ENCODE measurements around the gene ADGRG6. TPM values are rescaled to one million over a fixed set of nuclear protein-coding genes. Genes with fewer than 3 reads are reported as not detected.
"Not testable (repeated sequence)": the region's sequence is repeated elsewhere in the genome, so short reads cannot be mapped to it uniquely, and the experiment has no call there.

The ADGRG6 gene
- total and polyA plus RNA-seq, 2 experiments from 2014 or later, result 0.38 to 1.5 TPM

GRCh38 chr6:142279350-142280180 lies 22.2 kb upstream of the ADGRG6 start:
- Histone ChIP-seq H3F3A (ENCODE audit: insufficient read depth) (no peaks in the 10 kb centered on the region), H3K4me3 (no peak overlapping the region), H3K36me3 (ENCODE audit: low read depth) (no peaks in the 10 kb centered on the region), H3K27ac (no peak overlapping the region), H3K4me1 (ENCODE audit: insufficient read depth) (no peaks in the 10 kb centered on the region), H4K20me1 (ENCODE audit: insufficient read depth) (no peaks in the 10 kb centered on the region), H3K9me3 (ENCODE audit: low read depth) (no peaks in the 10 kb centered on the region), H3K79me2 (ENCODE audit: insufficient read depth) (no peaks in the 10 kb centered on the region), H3K27me3 (replicated peaks; ENCODE audit: insufficient read depth) (no peaks in the 10 kb centered on the region), H2AFZ (no peak overlapping the region), H3K9ac (no peak overlapping the region), H3K9me2 (ENCODE audit: insufficient read depth) (no peaks in the 10 kb centered on the region), H3K4me2 (ENCODE audit: unreplicated experiment) (no peak overlapping the region)
- peak; percentile 23 for DNase-seq
- WGBS, 2 experiments (ENCODE audit: low coverage in 1 of 2, low lambda C conversion rate in 2 of 2, missing lambda C conversion rate in 2 of 2), result 66 to 71% methylated on average over 5 of the region's 5 CpGs
- TF ChIP-seq EZH2phosphoT487 (IDR thresholded peaks at IDR 0.05; ENCODE audit: insufficient read depth, low read depth), result no peak
- in situ Hi-C loops (cut with MboI), result no loop called here

- TF ChIP-seq EZH2 (IDR thresholded peaks at IDR 0.05; ENCODE audit: insufficient read depth, poor library complexity, severe bottlenecking) (no peak), EZH2phosphoT487 (IDR thresholded peaks at IDR 0.05; ENCODE audit: insufficient read depth, low read depth) (no peak)
- Histone ChIP-seq H3K27ac (no peak overlapping the region), H2AFZ (no peak overlapping the region), H3K36me3 (ENCODE audit: low read depth) (no peaks in the 10 kb centered on the region), H3K27me3 (replicated peaks; ENCODE audit: insufficient read depth) (no peaks in the 10 kb centered on the region), H3K4me3 (no peak overlapping the region), H3K9me2 (ENCODE audit: insufficient read depth) (no peaks in the 10 kb centered on the region), H3K4me2 (ENCODE audit: unreplicated experiment) (no peak overlapping the region), H3K79me2 (ENCODE audit: insufficient read depth) (no peaks in the 10 kb centered on the region), H3K4me1 (ENCODE audit: insufficient read depth) (no peaks in the 10 kb centered on the region), H3K9ac (no peak overlapping the region), H4K20me1 (ENCODE audit: insufficient read depth) (no peaks in the 10 kb centered on the region), H3F3A (ENCODE audit: insufficient read depth) (no peaks in the 10 kb centered on the region), H3K9me3 (ENCODE audit: low read depth) (no peaks in the 10 kb centered on the region)
- in situ Hi-C loops (cut with MboI), result no loop called here
- no peak for DNase-seq
- WGBS, 2 experiments (ENCODE audit: low coverage in 1 of 2, low lambda C conversion rate in 2 of 2, missing lambda C conversion rate in 2 of 2), result 50 to 62% methylated on average over 1 of the region's 1 CpG
These were observed 21.5 kb upstream of the ADGRG6 start for GRCh38 chr6:142280265-142280664.

- no peak overlapping the region for H3K4me3 ChIP-seq
- WGBS, 2 experiments (ENCODE audit: low coverage in 1 of 2, low lambda C conversion rate in 2 of 2, missing lambda C conversion rate in 2 of 2), result 92 to 94% methylated on average over 4 of the region's 4 CpGs
- H3K9me3 ChIP-seq (ENCODE audit: low read depth), result no peaks in the 10 kb centered on the region
- no peak overlapping the region for H3K4me2 ChIP-seq (ENCODE audit: unreplicated experiment)
- no peaks in the 10 kb centered on the region for H3K9me2 ChIP-seq (ENCODE audit: insufficient read depth)
- H4K20me1 ChIP-seq (ENCODE audit: insufficient read depth), result no peaks in the 10 kb centered on the region
- DNase-seq, result no peak
- no peak overlapping the region for H3K27ac ChIP-seq
- no peaks in the 10 kb centered on the region for H3K4me1 ChIP-seq (ENCODE audit: insufficient read depth)
- H3K9ac ChIP-seq, result no peak overlapping the region
- H2AFZ ChIP-seq, result no peak overlapping the region
- no peaks in the 10 kb centered on the region for H3F3A ChIP-seq (ENCODE audit: insufficient read depth)
- in situ Hi-C loops (cut with MboI), result no loop called here
- no peaks in the 10 kb centered on the region for H3K79me2 ChIP-seq (ENCODE audit: insufficient read depth)
- H3K36me3 ChIP-seq (ENCODE audit: low read depth), result no peaks in the 10 kb centered on the region
- TF ChIP-seq EZH2phosphoT487 (IDR thresholded peaks at IDR 0.05; ENCODE audit: insufficient read depth, low read depth) (no peak), EZH2 (IDR thresholded peaks at IDR 0.05; ENCODE audit: insufficient read depth, poor library complexity, severe bottlenecking) (no peak)
- no peaks in the 10 kb centered on the region for H3K27me3 ChIP-seq (replicated peaks; ENCODE audit: insufficient read depth)
These were observed 20.9 kb upstream of the ADGRG6 start for GRCh38 chr6:142280927-142281326.

GRCh38 chr6:142283138-142283537 lies 18.7 kb upstream of the ADGRG6 start:
- in situ Hi-C loops (cut with MboI); H4K20me1 ChIP-seq (ENCODE audit: insufficient read depth); H2AFZ ChIP-seq; H3K9ac ChIP-seq; H3K27ac ChIP-seq; H3K4me3 ChIP-seq; H3K27me3 ChIP-seq (replicated peaks; ENCODE audit: insufficient read depth); H3K4me1 ChIP-seq (ENCODE audit: insufficient read depth); DNase-seq; H3K79me2 ChIP-seq (ENCODE audit: insufficient read depth); H3K36me3 ChIP-seq (ENCODE audit: low read depth); H3K9me2 ChIP-seq (ENCODE audit: insufficient read depth); H3K4me2 ChIP-seq (ENCODE audit: unreplicated experiment); H3K9me3 ChIP-seq (ENCODE audit: low read depth); H3F3A ChIP-seq (ENCODE audit: insufficient read depth): not testable (repeated sequence)
- WGBS, 2 experiments (ENCODE audit: low coverage in 1 of 2, low lambda C conversion rate in 2 of 2, missing lambda C conversion rate in 2 of 2), result 85 to 93% methylated on average over 3 to 4 of the region's 4 CpGs

GRCh38 chr6:142284419-142284818 lies 17.4 kb upstream of the ADGRG6 start:
- Histone ChIP-seq H3K4me1 (ENCODE audit: insufficient read depth) (no peaks in the 10 kb centered on the region), H3K27me3 (replicated peaks; ENCODE audit: insufficient read depth) (no peaks in the 10 kb centered on the region), H3K9me3 (ENCODE audit: low read depth) (no peaks in the 10 kb centered on the region), H3K27ac (no peak overlapping the region), H3K4me3 (no peak overlapping the region), H3K9me2 (ENCODE audit: insufficient read depth) (no peaks in the 10 kb centered on the region), H3K36me3 (ENCODE audit: low read depth) (no peaks in the 10 kb centered on the region), H3K79me2 (ENCODE audit: insufficient read depth) (no peaks in the 10 kb centered on the region), H3F3A (ENCODE audit: insufficient read depth) (no peaks in the 10 kb centered on the region), H4K20me1 (ENCODE audit: insufficient read depth) (no peaks in the 10 kb centered on the region), H3K9ac (no peak overlapping the region), H2AFZ (no peak overlapping the region), H3K4me2 (ENCODE audit: unreplicated experiment) (no peak overlapping the region)
- in situ Hi-C loops (cut with MboI), result no loop called here
- no peak for DNase-seq
- TF ChIP-seq EZH2 (IDR thresholded peaks at IDR 0.05; ENCODE audit: insufficient read depth, poor library complexity, severe bottlenecking) (no peak), EZH2phosphoT487 (IDR thresholded peaks at IDR 0.05; ENCODE audit: insufficient read depth, low read depth) (no peak)
- 0 to 16% methylated on average over 1 of the region's 1 CpG for WGBS, 2 experiments (ENCODE audit: low coverage in 1 of 2, low lambda C conversion rate in 2 of 2, missing lambda C conversion rate in 2 of 2)
